Right lobe of liver (tissue), 4 donors: ENCODE measurements around the gene C1QTNF6.

ENCODE experiments used
- CTCF ChIP-seq, 4 donors: fragments of 200-600 bp in 3 of 4; fragments of 450-650 bp in 1 of 4; IDR thresholded peaks; one replicate each; pipeline versions ENCODE4 v1.5.1 to v1.8.0; 2016 to 2022; ENCODE audit warnings: antibody characterized with exemption in 4 of 4, mild to moderate bottlenecking in 2 of 4
- POLR2A ChIP-seq: fragments of 450-650 bp; IDR thresholded peaks from one replicate; pipeline ENCODE4 v1.6.1; 2017; ENCODE audit warnings: antibody characterized with exemption, mild to moderate bottlenecking
- donor health status: DM: no; HTN: no; CAD: no.
- donor health status: DM: no; HTN: no; CAD: no.
- donor health status: DM: no; HTN: yes; CAD: no.

- TF ChIP-seq CTCF (IDR thresholded peaks at IDR 0.05) (no peak), POLR2A (no peak)
Observed at GRCh38 chr22:37173709-37174108, 14.3 kb downstream of the C1QTNF6 start.
